Calu3 (cell line): ENCODE measurements around the gene CAMK1D. TPM values are rescaled to one million over a fixed set of nuclear protein-coding genes. Genes with fewer than 3 reads are reported as not detected.

ENCODE experiments used
- BruUV-seq: library from RNA; stranded (reverse); fragments of 400-500 nt; replicated peaks from 2 replicates; lab custom pipeline; 2021; lab: Mats Ljungman, UMichigan
- CTCF ChIA-PET: fragments of 300-600 bp; sonication (Branson Sonifier 250); formaldehyde crosslinking; loops from one replicate; lab custom pipeline; 2022; ENCODE audit warnings: antibody characterized with exemption; lab: Charles Lee
- DNase-seq: peaks from one replicate; pipeline ENCODE4 v3.0.0; 2022
- H3K27ac Mint-ChIP-seq: one replicate; pipeline ENCODE4 v1.8.0; 2022; ENCODE audit warnings: mixed read lengths; ENCODE audit not compliant: unreplicated experiment
- H3K27me3 Mint-ChIP-seq: one replicate; pipeline ENCODE4 v1.8.0; 2022; ENCODE audit warnings: mixed read lengths; ENCODE audit not compliant: unreplicated experiment
- H3K36me3 Mint-ChIP-seq: one replicate; pipeline ENCODE4 v1.8.0; 2022; ENCODE audit warnings: mild to moderate bottlenecking, moderate library complexity, mixed read lengths; ENCODE audit not compliant: insufficient read depth, unreplicated experiment
- H3K4me1 Mint-ChIP-seq: one replicate; pipeline ENCODE4 v1.8.0; 2022; ENCODE audit warnings: mild to moderate bottlenecking, low read depth, mixed read lengths; ENCODE audit not compliant: unreplicated experiment
- H3K4me3 Mint-ChIP-seq: one replicate; pipeline ENCODE4 v1.8.0; 2022; ENCODE audit warnings: mild to moderate bottlenecking, low read depth, moderate library complexity, mixed read lengths; ENCODE audit not compliant: unreplicated experiment
- H3K9me3 Mint-ChIP-seq: one replicate; pipeline ENCODE4 v1.8.0; 2022; ENCODE audit warnings: low read depth, mixed read lengths; ENCODE audit not compliant: unreplicated experiment
- CTCF ChIP-seq: fragments of 200-600 bp; IDR thresholded peaks from one replicate; pipeline ENCODE4 v1.8.0; 2022; ENCODE audit warnings: antibody characterized with exemption; ENCODE audit not compliant: unreplicated experiment
- intact Hi-C: fragments of 100-400 bp; cut with micrococcal nuclease; formaldehyde crosslinking; loops from one replicate; pipeline ENCODE4 v1.10.0; 2022; ENCODE audit not compliant: unreplicated experiment
- total RNA-seq: library from RNA; stranded (reverse); gene quantifications from 2 replicates; pipeline ENCODE4 v1.2.3, GENCODE V29; 2022

CAMK1D gene
- total RNA-seq, 1 experiment from 2014 or later, result 2.6 TPM

GRCh38 chr10:12314836-12315235 is 34.5 kb upstream of the CAMK1D start:
- Mint-ChIP-seq H3K36me3 (no peaks in the 10 kb centered on the region), H3K27ac (no peak overlapping the region), H3K4me3 (no peak overlapping the region), H3K27me3 (no peaks in the 10 kb centered on the region), H3K4me1 (no peaks in the 10 kb centered on the region), H3K9me3 (no peaks in the 10 kb centered on the region)
- no peak for TF ChIP-seq CTCF
- no TSS peak for BruUV-seq
- CTCF ChIA-PET, result interaction anchor here (0.9 kb wide), 1 partner anchor 13 kb away, joined by 7 read pairs; no protein-coding TSS in a partner anchor
- DNase-seq, result no peak
- intact Hi-C loops, result no loop called here

GRCh38 chr10:12319076-12319475 is 30.3 kb upstream of the CAMK1D start:
- no peaks in the 10 kb centered on the region for H3K36me3 Mint-ChIP-seq
- CTCF ChIA-PET, result interaction anchor here (0.6 kb wide), 1 partner anchor 385 kb away, joined by 5 read pairs; no protein-coding TSS in a partner anchor
- TF ChIP-seq CTCF, result no peak
- H3K9me3 Mint-ChIP-seq, result no peaks in the 10 kb centered on the region
- H3K27ac Mint-ChIP-seq, result no peak overlapping the region
- no peaks in the 10 kb centered on the region for H3K4me1 Mint-ChIP-seq
- no TSS peak for BruUV-seq
- H3K4me3 Mint-ChIP-seq, result no peak overlapping the region
- no peaks in the 10 kb centered on the region for H3K27me3 Mint-ChIP-seq
- DNase-seq, result no peak
- intact Hi-C loops, result no loop called here

GRCh38 chr10:12320892-12321291 is 28.5 kb upstream of the CAMK1D start:
- DNase-seq, result no peak
- H3K27me3 Mint-ChIP-seq, result no peaks in the 10 kb centered on the region
- H3K27ac Mint-ChIP-seq, result no peak overlapping the region
- BruUV-seq, result no TSS peak
- intact Hi-C loops, result no loop called here
- H3K36me3 Mint-ChIP-seq, result no peaks in the 10 kb centered on the region
- CTCF ChIA-PET, result interaction anchor here (0.5 to 0.9 kb wide), 2 partner anchors 17 to 44 kb away, joined by 3 to 6 read pairs; no protein-coding TSS in a partner anchor
- no peak for TF ChIP-seq CTCF
- H3K4me1 Mint-ChIP-seq, result no peaks in the 10 kb centered on the region
- no peak overlapping the region for H3K4me3 Mint-ChIP-seq
- H3K9me3 Mint-ChIP-seq, result no peaks in the 10 kb centered on the region

GRCh38 chr10:12321641-12322040 is 27.7 kb upstream of the CAMK1D start:
- intact Hi-C loops, result no loop called here
- no peaks in the 10 kb centered on the region for H3K36me3 Mint-ChIP-seq
- no peak overlapping the region for H3K27ac Mint-ChIP-seq
- no peaks in the 10 kb centered on the region for H3K4me1 Mint-ChIP-seq
- H3K27me3 Mint-ChIP-seq, result no peaks in the 10 kb centered on the region
- TF ChIP-seq CTCF, result no peak
- no TSS peak for BruUV-seq
- no peak for DNase-seq
- no peaks in the 10 kb centered on the region for H3K9me3 Mint-ChIP-seq
- H3K4me3 Mint-ChIP-seq, result no peak overlapping the region
- CTCF ChIA-PET, result interaction anchor here (0.6 to 0.9 kb wide), 2 partner anchors 16 to 53 kb away, joined by 6 read pairs; no protein-coding TSS in a partner anchor
